Lung (tissue), 12 donors: ENCODE results near the gene FAIM2. TPM values are rescaled to one million over a fixed set of nuclear protein-coding genes. Genes with fewer than 3 reads are reported as not detected.

Source experiments
- ATAC-seq: fragments of 200-7000 bp; cut with Tn5 transposase; one replicate; pipeline ENCODE4 v1.9.1; 2020; ENCODE audit warnings: moderate number of reproducible peaks; ENCODE audit not compliant: insufficient read depth, low FRiP score
- DNase-seq, 3 donors: peaks; one replicate each; pipeline ENCODE4 v3.0.0-alpha.2; 2013 to 2017
- H3K27ac ChIP-seq, 2 donors: one replicate each; pipeline ENCODE4 v1.5.1; 2013; ENCODE audit warnings: mild to moderate bottlenecking in 2 of 2, moderate library complexity in 2 of 2, control low read depth in 1 of 2, inconsistent platforms in 1 of 2, low read depth in 1 of 2, low read length in 1 of 2
- H3K27me3 ChIP-seq, 3 donors: one replicate each; pipeline ENCODE4 v1.5.1; 2013; ENCODE audit warnings: low read length in 2 of 3; ENCODE audit not compliant: control insufficient read depth in 3 of 3, insufficient read depth in 3 of 3
- H3K36me3 ChIP-seq, 4 donors: one replicate each; pipeline ENCODE4 v1.5.1; 2013; ENCODE audit warnings: low read length in 4 of 4, mild to moderate bottlenecking in 1 of 4, moderate library complexity in 1 of 4; ENCODE audit not compliant: control insufficient read depth in 4 of 4, insufficient read depth in 4 of 4
- H3K4me1 ChIP-seq, 5 donors: one replicate each; pipeline ENCODE4 v1.5.1; 2013; ENCODE audit warnings: low read length in 5 of 5, mild to moderate bottlenecking in 2 of 5, moderate library complexity in 1 of 5; ENCODE audit not compliant: control insufficient read depth in 5 of 5, insufficient read depth in 5 of 5
- H3K4me3 ChIP-seq: one replicate; pipeline ENCODE4 v1.5.1; 2013; ENCODE audit warnings: mild to moderate bottlenecking, control low read depth, moderate library complexity
- H3K9ac ChIP-seq, 2 donors: one replicate each; pipeline ENCODE4 v1.5.1; 2013; ENCODE audit warnings: low read length in 2 of 2, control low read depth in 1 of 2; ENCODE audit not compliant: insufficient read depth in 1 of 2
- H3K9me3 ChIP-seq, 4 donors: one replicate each; pipeline ENCODE4 v1.5.1; 2013; ENCODE audit warnings: low read length in 3 of 4, mild to moderate bottlenecking in 1 of 4, moderate library complexity in 1 of 4; ENCODE audit not compliant: control insufficient read depth in 4 of 4, insufficient read depth in 3 of 4
- CTCF ChIP-seq: IDR thresholded peaks from 2 replicates; pipeline ENCODE4 v1.5.1; 2012; ENCODE audit warnings: mild to moderate bottlenecking; ENCODE audit errors: control extremely low read depth, extremely low read depth
- WGBS, 2 donors: extraction: QIAGEN DNeasy Blood & Tissue Kit; methylation state at CpG; one replicate each; pipeline ENCODE4 v1.1.7; 2013; 5-methylcytosine and 5-hydroxymethylcytosine counted together
- polyA plus RNA-seq, 2 donors: library from polyadenylated mRNA; stranded (reverse); fragments of 200-250 nt; gene quantifications; one replicate each; pipeline ENCODE4 v1.2.1, GENCODE V29; 2013
- total RNA-seq, 2 donors: library from RNA; depleted of rRNA in 1 of 2; stranded (reverse); fragments of >200 nt in 1 of 2; gene quantifications; one replicate each; pipeline ENCODE4 v1.2.1, GENCODE V29; 2014 to 2021
- donor health status: control.
- donor health status: control.
- donor health status: Bipolar disorder and iron deficiency.
- donor health status: healthy.
- donor health status: DM: yes; HTN: yes; CAD: no.

FAIM2 gene
- total and polyA plus RNA-seq, 4 donors: 0.46 to 1.4 (median 0.55) TPM

DNA sequence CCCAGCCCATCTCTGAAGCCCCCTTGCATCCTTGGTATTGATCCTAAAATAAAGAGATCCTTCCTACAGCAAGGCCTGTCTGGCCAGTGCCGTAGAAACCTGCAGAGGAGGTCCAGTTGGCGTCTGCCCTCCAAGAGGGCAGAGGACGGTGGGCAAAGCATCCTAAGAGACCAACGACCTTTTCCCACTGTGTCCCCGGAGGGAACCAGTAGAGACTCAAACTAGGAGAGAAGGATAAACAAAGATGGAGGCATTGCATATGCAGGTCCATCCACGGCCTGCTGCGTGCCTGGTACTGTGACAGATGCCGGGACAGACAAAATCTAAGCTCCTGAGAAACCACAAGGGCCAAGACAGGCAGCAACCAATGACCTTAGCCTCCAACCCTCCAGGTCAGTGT is 79.3 kb downstream of the FAIM2 start:
- WGBS, 2 donors: 88 to 92% methylated on average over 8 of the region's 8 CpGs
- Histone ChIP-seq H3K27ac (peak overlapping the region; percentile 53 to 54), H3K27me3 (no peaks in the 10 kb centered on the region), H3K4me3 (no peak overlapping the region), H3K9ac (no peak overlapping the region), H3K36me3 (peaks cover 0 to 6% (median 3%) of the 10 kb centered on the region in 4 donors), H3K4me1 (peaks cover 14 to 38% (median 22%) of the 10 kb centered on the region in 5 donors), H3K9me3 (no peaks in the 10 kb centered on the region)
- no peak for ATAC-seq
- DNase-seq: no peak
- TF ChIP-seq CTCF: no peak

DNA sequence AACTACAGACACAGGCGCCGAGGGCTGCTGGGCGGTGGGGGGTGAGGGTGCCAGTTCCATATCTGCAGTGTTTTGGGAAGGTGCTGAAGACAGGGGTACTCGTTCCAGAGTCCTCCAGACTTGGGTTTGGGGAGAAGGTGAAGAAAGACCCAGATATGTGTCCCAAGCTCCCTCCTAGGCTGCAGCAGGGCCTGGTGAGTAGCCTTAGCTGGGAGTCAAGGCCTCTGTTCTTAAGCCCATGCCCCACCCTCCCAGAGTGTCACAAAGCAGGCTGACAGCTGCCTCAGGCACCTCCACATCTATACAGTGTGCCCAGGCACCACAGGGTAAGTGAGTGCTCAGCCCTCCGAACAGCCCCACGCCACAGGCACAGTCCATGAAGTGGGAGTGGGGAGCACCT is 79.7 kb downstream of the FAIM2 start:
- no peak overlapping the region for H3K4me3 ChIP-seq
- peaks cover 11 to 34% (median 22%) of the 10 kb centered on the region in 5 donors for H3K4me1 ChIP-seq
- H3K36me3 ChIP-seq: peaks cover 0 to 6% (median 3%) of the 10 kb centered on the region in 4 donors
- ATAC-seq: no peak
- H3K27me3 ChIP-seq: no peaks in the 10 kb centered on the region
- no peak for DNase-seq
- H3K9me3 ChIP-seq: no peaks in the 10 kb centered on the region
- no peak for TF ChIP-seq CTCF
- 93 to 94% methylated on average over 6 of the region's 6 CpGs for WGBS, 2 donors
- no peak overlapping the region for H3K9ac ChIP-seq
- H3K27ac ChIP-seq: peak overlapping the region in 1 of 2 donors; percentile 54

DNA sequence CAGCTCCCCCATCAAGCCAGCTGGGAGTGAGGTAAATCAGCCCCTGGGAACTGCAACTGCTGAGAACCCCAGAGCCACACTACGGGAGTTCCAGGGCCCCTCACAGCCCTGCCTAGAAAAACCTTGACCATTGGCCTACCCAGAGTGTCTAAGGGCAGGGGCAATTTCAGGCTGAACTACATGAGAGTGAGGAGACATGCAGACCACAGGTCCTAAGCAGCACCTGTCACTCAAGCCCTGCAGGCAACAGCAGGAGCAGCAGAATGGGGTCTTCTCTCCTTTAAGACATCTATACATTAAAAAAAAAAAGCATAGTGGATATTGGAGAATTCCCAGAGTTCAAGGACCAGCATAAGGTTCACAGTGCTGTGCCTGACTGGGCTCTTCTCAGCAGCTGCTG is 80.3 kb downstream of the FAIM2 start:
- no peak overlapping the region for H3K9ac ChIP-seq

More for the DNA sequence above, 80.3 kb downstream of the FAIM2 start:
- no peaks in the 10 kb centered on the region for H3K27me3 ChIP-seq
- H3K9me3 ChIP-seq: no peaks in the 10 kb centered on the region
- peaks cover 11 to 32% (median 22%) of the 10 kb centered on the region in 5 donors for H3K4me1 ChIP-seq
- 93 to 94% methylated on average over 1 of the region's 1 CpG for whole genome bisulfite sequencing, 2 donors
- no peak overlapping the region for H3K27ac ChIP-seq
- ATAC-seq (no peak), DNase-seq (no peak)
- no peak overlapping the region for H3K4me3 ChIP-seq
- peaks cover 0 to 6% (median 3%) of the 10 kb centered on the region in 4 donors for H3K36me3 ChIP-seq
- no peak for TF ChIP-seq CTCF
